Liver (tissue), 9 donors: ENCODE measurements around the gene ARMC7. TPM values are rescaled to one million over a fixed set of nuclear protein-coding genes. Genes with fewer than 3 reads are reported as not detected.

Source experiments
- DNase-seq: peaks from one replicate; pipeline ENCODE4 v3.0.0-alpha.2; 2017; ENCODE audit warnings: low spot score
- H3K27ac ChIP-seq, 2 donors: one replicate each; pipeline ENCODE4 v1.7.0; 2013; ENCODE audit warnings: inconsistent platforms in 2 of 2, low read length in 2 of 2, control low read depth in 1 of 2, low read depth in 1 of 2, mild to moderate bottlenecking in 1 of 2
- H3K27me3 ChIP-seq, 4 donors: one replicate each; pipeline versions ENCODE4 v1.6.1 to v1.7.0; 2013; ENCODE audit warnings: low read length in 3 of 4, inconsistent platforms in 1 of 4, mild to moderate bottlenecking in 1 of 4, moderate library complexity in 1 of 4; ENCODE audit not compliant: control insufficient read depth in 4 of 4, insufficient read depth in 4 of 4
- H3K36me3 ChIP-seq, 4 donors: one replicate each; pipeline versions ENCODE4 v1.6.1 to v1.7.0; 2013; ENCODE audit warnings: low read length in 3 of 4, mild to moderate bottlenecking in 3 of 4, low read depth in 1 of 4, moderate library complexity in 1 of 4; ENCODE audit not compliant: control insufficient read depth in 4 of 4, insufficient read depth in 3 of 4
- H3K4me1 ChIP-seq, 4 donors: one replicate each; pipeline versions ENCODE4 v1.6.1 to v1.7.0; 2013; ENCODE audit warnings: low read length in 3 of 4, mild to moderate bottlenecking in 3 of 4, moderate library complexity in 1 of 4; ENCODE audit not compliant: control insufficient read depth in 4 of 4, insufficient read depth in 4 of 4
- H3K4me3 ChIP-seq, 3 donors: one replicate each; pipeline versions ENCODE4 v1.6.1 to v1.7.0; 2013; ENCODE audit warnings: low read length in 3 of 3, control low read depth in 1 of 3, low read depth in 1 of 3, mild to moderate bottlenecking in 1 of 3
- H3K9ac ChIP-seq, 2 donors: one replicate each; pipeline ENCODE4 v1.7.0; 2013; ENCODE audit warnings: low read length in 2 of 2, mild to moderate bottlenecking in 2 of 2, moderate library complexity in 2 of 2, control low read depth in 1 of 2, low read depth in 1 of 2
- H3K9me3 ChIP-seq, 4 donors: one replicate each; pipeline versions ENCODE4 v1.6.1 to v1.7.0; 2013; ENCODE audit warnings: low read length in 3 of 4; ENCODE audit not compliant: control insufficient read depth in 4 of 4
- ATF3 ChIP-seq: IDR thresholded peaks from 2 replicates; pipeline ENCODE4 v1.6.1; 2016; ENCODE audit warnings: antibody characterized with exemption
- CTCF ChIP-seq: fragments of 150-350 bp; IDR thresholded peaks from 2 replicates; pipeline ENCODE4 v1.5.1; 2017; ENCODE audit warnings: improper control_type of control experiment, low read depth, low read length; ENCODE audit not compliant: missing input control
- EGR1 ChIP-seq, 2 donors: IDR thresholded peaks; 2 replicates each; pipeline ENCODE4 v1.6.1; 2016 to 2018; ENCODE audit warnings: antibody characterized with exemption in 2 of 2, low read depth in 2 of 2
- FOXA1 ChIP-seq: IDR thresholded peaks from 2 replicates; pipeline ENCODE4 v1.6.1; 2016; ENCODE audit warnings: antibody characterized with exemption
- FOXA2 ChIP-seq: IDR thresholded peaks from 2 replicates; pipeline ENCODE4 v1.6.1; 2016; ENCODE audit warnings: antibody characterized with exemption
- GABPA ChIP-seq, 2 donors: IDR thresholded peaks in 1 of 2; conservative IDR thresholded peaks in 1 of 2; 2 replicates each; pipeline ENCODE4 v1.6.1; 2016; ENCODE audit warnings: antibody characterized with exemption in 2 of 2, mild to moderate bottlenecking in 1 of 2, moderate library complexity in 1 of 2
- HNF4A ChIP-seq, 2 donors: conservative IDR thresholded peaks; 2 replicates each; pipeline ENCODE4 v1.6.1; 2016; ENCODE audit warnings: antibody characterized with exemption in 2 of 2, mild to moderate bottlenecking in 2 of 2
- HNF4G ChIP-seq: IDR thresholded peaks from 2 replicates; pipeline ENCODE4 v1.6.1; 2016; ENCODE audit warnings: antibody characterized with exemption
- JUND ChIP-seq, 2 donors: IDR thresholded peaks; 2 replicates each; pipeline ENCODE4 v1.6.1; 2016; ENCODE audit warnings: antibody characterized with exemption in 2 of 2
- MAX ChIP-seq: IDR thresholded peaks from 2 replicates; pipeline ENCODE4 v1.6.1; 2016; ENCODE audit warnings: antibody characterized with exemption
- NR2F2 ChIP-seq: IDR thresholded peaks from 2 replicates; pipeline ENCODE4 v1.6.1; 2016; ENCODE audit warnings: antibody characterized with exemption
- RAD21 ChIP-seq, 2 donors: IDR thresholded peaks; 2 replicates each; pipeline ENCODE4 v1.6.1; 2016; ENCODE audit warnings: antibody characterized with exemption in 2 of 2, mild to moderate bottlenecking in 2 of 2
- REST ChIP-seq: IDR thresholded peaks from 2 replicates; pipeline ENCODE4 v1.6.1; 2016; ENCODE audit warnings: antibody characterized with exemption, mild to moderate bottlenecking
- RXRA ChIP-seq, 2 donors: IDR thresholded peaks; 2 replicates each; pipeline ENCODE4 v1.6.1; 2017 to 2018; ENCODE audit warnings: antibody characterized with exemption in 2 of 2, mild to moderate bottlenecking in 1 of 2
- SP1 ChIP-seq: IDR thresholded peaks from 2 replicates; pipeline ENCODE4 v1.6.1; 2018; ENCODE audit warnings: antibody characterized with exemption, mild to moderate bottlenecking
- YY1 ChIP-seq: IDR thresholded peaks from 2 replicates; pipeline ENCODE4 v1.6.1; 2016; ENCODE audit warnings: antibody characterized with exemption, mild to moderate bottlenecking
- ZBTB33 ChIP-seq: IDR thresholded peaks from 2 replicates; pipeline ENCODE4 v1.6.1; 2016; ENCODE audit warnings: antibody characterized with exemption
- WGBS: extraction: QIAGEN DNeasy Blood & Tissue Kit; methylation state at CpG from one replicate; pipeline ENCODE4 v1.1.7; 2013; 5-methylcytosine and 5-hydroxymethylcytosine counted together
- polyA plus RNA-seq, 2 donors: library from polyadenylated mRNA; stranded (reverse) in 1 of 2; unstranded in 1 of 2; fragments of 200-250 nt in 1 of 2; fragments of >200 nt in 1 of 2; fragmentation: Nextera tagmentation in 1 of 2; extraction: Ambion mirVana in 1 of 2; gene quantifications; one replicate each; pipeline versions ENCODE4 v1.2.1 to v1.2.3, GENCODE V29; 2013 to 2015
- total RNA-seq, 2 donors: library from RNA; depleted of rRNA; stranded (reverse); fragments of >200 nt; gene quantifications; one replicate each; pipeline ENCODE4 v1.2.3, GENCODE V29; 2014
- donor health status: healthy.
- donor health status: healthy.
- donor health status: healthy.
- donor health status: healthy.
- donor health status: healthy.

ARMC7 gene
- total and polyA plus RNA-seq, 4 donors = 1.7 to 6.6 (median 3.7) TPM

GRCh38 chr17:75129576-75129975 is 19.8 kb downstream of the ARMC7 start:
- Histone ChIP-seq H3K36me3 (peaks cover 0 to 12% (median 4%) of the 10 kb centered on the region in 4 donors), H3K4me1 (peaks cover 0 to 2% (median 2%) of the 10 kb centered on the region in 4 donors), H3K4me3 (no peak overlapping the region), H3K9me3 (no peaks in the 10 kb centered on the region), H3K27me3 (no peaks in the 10 kb centered on the region), H3K27ac (no peak overlapping the region), H3K9ac (no peak overlapping the region)
- TF ChIP-seq HNF4A (conservative IDR thresholded peaks at IDR 0.05) (no peak), REST (no peak), JUND (IDR thresholded peaks at IDR 0.05) (no peak), MAX (no peak), GABPA (IDR thresholded peaks at IDR 0.05 in 1 of 2, conservative IDR thresholded peaks at IDR 0.05 in 1 of 2) (no peak), YY1 (no peak), SP1 (no peak), EGR1 (IDR thresholded peaks at IDR 0.05; ENCODE audit: low read depth in 2 of 2) (no peak), HNF4G (no peak)
- no peak for DNase-seq
- 95% methylated on average over 9 of the region's 9 CpGs for WGBS

GRCh38 chr17:75130059-75130631 is 20.4 kb downstream of the ARMC7 start:
- Histone ChIP-seq H3K4me1 (peaks cover 0 to 2% (median 2%) of the 10 kb centered on the region in 4 donors), H3K27ac (no peak overlapping the region), H3K36me3 (peaks cover 0 to 13% (median 5%) of the 10 kb centered on the region in 4 donors), H3K9me3 (no peaks in the 10 kb centered on the region), H3K27me3 (no peaks in the 10 kb centered on the region), H3K4me3 (no peak overlapping the region), H3K9ac (no peak overlapping the region)
- DNase-seq = no peak
- TF ChIP-seq GABPA (IDR thresholded peaks at IDR 0.05 in 1 of 2, conservative IDR thresholded peaks at IDR 0.05 in 1 of 2) (no peak), HNF4G (no peak), CTCF (no peak), RXRA (IDR thresholded peaks at IDR 0.05) (no peak), MAX (no peak), HNF4A (conservative IDR thresholded peaks at IDR 0.05) (no peak), FOXA2 (no peak), NR2F2 (no peak), ATF3 (no peak), EGR1 (IDR thresholded peaks at IDR 0.05; ENCODE audit: low read depth in 2 of 2) (no peak), SP1 (no peak), RAD21 (IDR thresholded peaks at IDR 0.05) (no peak), REST (no peak), ZBTB33 (no peak), YY1 (no peak), FOXA1 (no peak)
- WGBS = 86% methylated on average over 24 of the region's 24 CpGs
